ENCODE data around the gene MYO1E.
"Not testable (repeated sequence)": the region's sequence is repeated elsewhere in the genome, so short reads cannot be mapped to it uniquely, and the experiment has no call there.

MYO1E gene

GRCh38 chr15:59166601-59167265 is 205.9 kb downstream of the MYO1E start:
- no peak for DNase-seq (ENCODE audit: low read depth in 2 of 2)

DNA sequence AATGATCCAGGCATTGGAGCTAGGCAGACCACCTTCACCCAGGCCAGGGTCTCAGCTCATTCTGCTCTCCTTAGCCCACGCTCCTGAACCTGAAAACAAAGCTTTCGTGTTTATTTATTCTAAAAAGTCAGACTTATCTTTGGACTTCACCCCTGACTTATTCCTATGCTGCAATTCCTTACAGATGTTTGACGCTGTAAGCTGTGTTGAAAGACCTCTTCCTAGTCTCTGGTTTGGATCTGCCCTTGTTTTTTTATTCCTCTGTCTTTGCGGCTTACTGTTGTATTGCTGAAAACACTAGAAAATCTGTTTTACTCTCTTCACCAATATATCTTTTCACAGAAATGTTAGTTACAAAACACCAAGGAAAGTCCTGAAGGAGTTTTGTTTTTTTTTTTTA is 206.5 kb downstream of the MYO1E start:
- no peak for DNase-seq (ENCODE audit: low read depth in 2 of 2)

DNA sequence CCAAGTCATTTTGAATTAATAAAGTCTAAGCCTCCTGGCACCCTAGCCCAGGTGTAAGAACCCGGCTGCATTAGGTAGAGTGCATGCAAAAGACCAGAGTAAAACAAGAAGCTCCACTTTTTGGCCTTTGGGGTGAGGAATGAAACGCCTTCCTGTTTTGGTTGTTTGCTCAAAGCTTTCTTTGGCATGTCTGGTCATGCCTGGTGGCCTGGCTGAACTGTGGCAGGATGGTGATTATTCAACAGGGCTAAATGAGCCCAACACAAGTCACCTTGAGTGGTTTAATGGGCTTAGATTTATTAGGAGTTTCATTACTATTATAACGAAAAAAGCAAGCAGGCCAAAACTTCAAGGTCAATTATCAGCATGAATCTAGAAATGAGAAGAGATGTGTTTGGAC is 206.9 kb downstream of the MYO1E start:
- DNase-seq (ENCODE audit: low read depth in 2 of 2) = no peak

- DNase-seq (ENCODE audit: low read depth in 2 of 2) = not testable (repeated sequence)
Observed at GRCh38 chr15:59162080-59162479, 210.6 kb downstream of the MYO1E start.

GRCh38 chr15:59160880-59161593 is 211.6 kb downstream of the MYO1E start:
- no peak for DNase-seq (ENCODE audit: low read depth in 2 of 2)

- DNase-seq (ENCODE audit: low read depth in 2 of 2) = no peak
Observed at GRCh38 chr15:59159210-59159609, 213.5 kb downstream of the MYO1E start.

DNA sequence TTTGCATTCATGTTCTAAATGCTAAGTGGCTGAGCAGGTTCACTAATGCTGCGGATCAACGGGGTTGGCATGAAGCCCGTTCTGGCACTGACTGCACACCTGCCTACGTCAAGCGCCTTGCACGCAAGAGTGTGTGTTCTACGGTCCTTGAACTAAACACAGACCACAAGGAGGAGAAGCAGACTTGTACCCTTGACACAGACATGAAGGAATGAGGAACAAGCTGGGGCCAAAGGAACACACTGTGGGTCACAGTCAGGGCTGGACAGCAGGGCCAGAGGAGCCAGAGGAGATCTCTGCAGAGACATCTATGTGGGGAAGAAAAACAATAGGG is 214.0 kb downstream of the MYO1E start:
- DNase-seq (ENCODE audit: low read depth in 2 of 2) = no peak

GRCh38 chr15:59157840-59158700 is 214.6 kb downstream of the MYO1E start:
- DNase-seq (ENCODE audit: low read depth in 2 of 2) = peak in 1 of 2 experiments; percentile 33

- DNase-seq (ENCODE audit: low read depth in 2 of 2) = no peak
Observed at GRCh38 chr15:59157396-59157795, 215.3 kb downstream of the MYO1E start.

DNA sequence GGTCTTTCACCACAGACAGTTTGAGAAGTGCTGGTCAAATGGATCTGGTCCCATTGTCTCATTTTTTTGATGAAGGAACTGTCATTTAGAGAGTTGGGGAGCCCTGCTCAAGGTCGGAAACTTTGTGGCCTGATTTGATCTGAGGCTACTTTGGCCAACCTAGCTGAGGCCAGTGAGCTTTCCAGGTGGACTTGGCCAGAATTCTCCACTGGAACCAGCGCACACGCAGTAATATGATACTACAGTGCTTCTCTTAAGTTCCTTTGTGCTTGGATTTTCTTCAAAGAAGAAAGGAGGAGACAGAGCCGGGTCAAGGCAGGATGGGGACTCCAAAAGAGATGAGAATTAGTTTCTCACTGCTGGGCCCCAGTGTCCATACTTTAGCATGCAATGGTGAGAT is 217.2 kb downstream of the MYO1E start:
- DNase-seq (ENCODE audit: low read depth in 2 of 2) = no peak

DNA sequence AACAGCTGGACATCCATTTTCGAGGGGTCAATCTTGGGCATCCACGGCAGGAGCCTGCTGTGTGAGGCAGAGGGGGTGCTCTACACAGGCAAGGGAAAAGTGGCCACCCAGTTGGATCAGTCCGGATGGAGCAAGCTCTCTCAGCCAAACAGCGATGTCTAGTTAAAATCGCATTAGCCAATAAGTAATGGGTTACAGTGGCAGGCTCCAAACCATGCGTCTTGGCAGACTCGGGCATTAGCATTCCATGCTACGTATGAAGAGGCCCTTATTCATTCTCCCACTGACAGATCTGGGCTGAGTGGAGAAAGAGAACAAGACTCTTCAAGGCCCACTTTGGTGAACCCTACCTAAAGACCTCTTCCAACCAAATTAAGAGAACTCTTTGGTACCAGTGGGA is 218.4 kb downstream of the MYO1E start:
- no peak for DNase-seq (ENCODE audit: low read depth in 2 of 2)

DNA sequence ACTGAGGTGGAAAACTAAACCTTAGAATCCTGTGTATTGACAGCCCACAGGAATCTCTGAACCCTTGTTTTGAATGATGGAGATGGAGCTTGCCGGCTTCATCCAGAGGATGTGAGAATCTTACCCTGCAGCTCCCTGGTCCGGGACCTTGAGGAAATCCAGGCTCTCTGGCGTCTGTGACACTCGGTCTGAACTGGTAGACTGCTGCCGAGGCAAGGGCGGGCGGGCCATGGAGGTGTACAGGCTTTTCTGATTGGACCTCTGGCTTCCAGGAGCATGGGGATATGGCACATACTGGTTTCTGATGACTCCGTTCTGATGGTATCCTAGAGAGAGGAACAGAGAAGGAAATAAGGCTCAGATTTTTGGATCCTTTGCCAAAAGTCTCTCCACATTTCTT is 219.2 kb downstream of the MYO1E start:
- DNase-seq (ENCODE audit: low read depth in 2 of 2) = no peak

GRCh38 chr15:59152694-59153450 is 219.8 kb downstream of the MYO1E start:
- DNase-seq (ENCODE audit: low read depth in 2 of 2) = no peak

GRCh38 chr15:59150185-59150584 is 222.5 kb downstream of the MYO1E start:
- no peak for DNase-seq (ENCODE audit: low read depth in 2 of 2)

GRCh38 chr15:59148153-59148833 is 224.4 kb downstream of the MYO1E start:
- DNase-seq (ENCODE audit: low read depth in 2 of 2) = peak; percentile 42 to 45

- DNase-seq (ENCODE audit: low read depth in 2 of 2) = no peak
Observed at GRCh38 chr15:59147666-59148065, 225.0 kb downstream of the MYO1E start.

DNA sequence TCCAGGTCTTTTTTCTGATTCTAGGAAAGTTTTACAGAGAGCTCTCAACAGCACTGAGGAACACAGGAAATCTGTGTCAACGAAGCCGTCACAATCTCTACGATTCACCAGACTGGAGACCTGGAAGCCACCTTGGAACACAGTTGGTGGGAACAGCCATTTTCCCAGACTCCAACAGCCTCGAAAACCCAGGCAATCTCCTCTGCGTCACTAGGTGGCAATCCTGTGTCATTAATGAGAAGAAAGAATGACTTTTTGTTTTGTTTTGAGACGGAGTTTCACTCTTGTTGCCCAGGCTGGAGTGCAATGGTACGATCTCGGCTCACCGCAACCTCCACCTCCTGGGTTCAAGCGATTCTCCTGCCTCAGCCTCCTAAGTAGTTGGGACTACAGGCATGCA is 228.1 kb downstream of the MYO1E start:
- not testable (repeated sequence) for DNase-seq (ENCODE audit: low read depth in 2 of 2)

GRCh38 chr15:59143281-59143680 is 229.4 kb downstream of the MYO1E start:
- no peak for DNase-seq (ENCODE audit: low read depth in 2 of 2)

GRCh38 chr15:59140422-59141226 is 232.0 kb downstream of the MYO1E start:
- no peak for DNase-seq (ENCODE audit: low read depth in 2 of 2)

DNA sequence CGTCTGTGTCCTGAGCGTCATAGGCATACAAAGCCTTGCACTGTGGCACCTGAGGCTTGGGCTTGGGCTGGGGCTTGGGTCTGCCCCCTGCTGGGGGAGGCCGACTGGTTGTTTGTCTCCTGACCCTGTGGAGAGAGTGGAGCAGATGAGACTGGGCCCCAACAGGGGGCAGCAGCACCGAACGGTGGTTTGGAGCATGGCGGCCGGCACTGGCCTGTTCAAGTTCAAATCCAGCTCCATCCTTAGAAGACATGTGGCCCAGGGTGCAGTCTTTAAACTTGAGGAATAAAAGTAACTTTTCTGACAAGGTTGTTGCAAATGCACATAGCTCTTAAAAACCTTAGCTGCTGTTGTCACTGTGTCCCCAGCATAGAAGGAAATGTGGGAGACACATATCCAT is 234.4 kb downstream of the MYO1E start:
- DNase-seq (ENCODE audit: low read depth in 2 of 2) = no peak

- DNase-seq (ENCODE audit: low read depth in 2 of 2) = no peak
Observed at GRCh38 chr15:59137566-59137965, 235.1 kb downstream of the MYO1E start.
